ENCODE results near the gene SETBP1.

The SETBP1 gene

DNA sequence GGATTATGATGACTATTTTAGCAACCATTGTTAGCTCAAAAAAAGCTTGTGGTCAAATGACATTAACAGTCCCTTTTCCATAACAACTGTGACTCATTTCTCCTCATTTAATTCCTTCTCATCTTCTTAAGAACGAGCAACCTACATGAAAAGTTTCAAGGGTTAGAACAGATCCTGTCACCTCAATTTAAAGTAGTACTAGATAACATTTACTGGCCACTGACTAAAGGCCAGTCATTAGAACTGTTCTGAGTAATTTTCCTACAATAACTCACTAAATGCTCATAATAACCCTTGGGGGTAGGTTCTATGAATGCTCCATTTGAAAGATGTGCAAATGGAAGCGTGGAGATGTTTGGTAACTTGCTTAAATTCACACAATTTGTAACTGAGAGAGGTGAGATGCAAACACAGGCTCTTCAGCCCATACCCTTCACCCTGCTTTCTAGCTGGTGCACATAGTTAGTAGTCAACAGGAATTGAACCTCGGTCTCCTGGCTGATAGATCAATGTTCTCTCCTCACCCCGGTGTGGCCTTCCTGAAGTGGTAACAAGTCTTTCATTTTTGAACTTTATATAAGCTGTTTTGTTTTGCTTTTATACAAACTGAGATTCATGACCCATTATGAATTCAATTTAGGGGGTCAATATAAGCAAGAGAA is 212.5 kb downstream of the SETBP1 start:
- DNase-seq (ENCODE audit: low spot score) = no peak
- TF ChIP-seq, protein P1, sequence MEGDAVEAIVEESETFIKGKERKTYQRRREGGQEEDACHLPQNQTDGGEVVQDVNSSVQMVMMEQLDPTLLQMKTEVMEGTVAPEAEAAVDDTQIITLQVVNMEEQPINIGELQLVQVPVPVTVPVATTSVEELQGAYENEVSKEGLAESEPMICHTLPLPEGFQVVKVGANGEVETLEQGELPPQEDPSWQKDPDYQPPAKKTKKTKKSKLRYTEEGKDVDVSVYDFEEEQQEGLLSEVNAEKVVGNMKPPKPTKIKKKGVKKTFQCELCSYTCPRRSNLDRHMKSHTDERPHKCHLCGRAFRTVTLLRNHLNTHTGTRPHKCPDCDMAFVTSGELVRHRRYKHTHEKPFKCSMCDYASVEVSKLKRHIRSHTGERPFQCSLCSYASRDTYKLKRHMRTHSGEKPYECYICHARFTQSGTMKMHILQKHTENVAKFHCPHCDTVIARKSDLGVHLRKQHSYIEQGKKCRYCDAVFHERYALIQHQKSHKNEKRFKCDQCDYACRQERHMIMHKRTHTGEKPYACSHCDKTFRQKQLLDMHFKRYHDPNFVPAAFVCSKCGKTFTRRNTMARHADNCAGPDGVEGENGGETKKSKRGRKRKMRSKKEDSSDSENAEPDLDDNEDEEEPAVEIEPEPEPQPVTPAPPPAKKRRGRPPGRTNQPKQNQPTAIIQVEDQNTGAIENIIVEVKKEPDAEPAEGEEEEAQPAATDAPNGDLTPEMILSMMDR (IDR thresholded peaks at IDR 0.05; ENCODE audit: extremely low read depth, missing control alignments) = no peak

DNA sequence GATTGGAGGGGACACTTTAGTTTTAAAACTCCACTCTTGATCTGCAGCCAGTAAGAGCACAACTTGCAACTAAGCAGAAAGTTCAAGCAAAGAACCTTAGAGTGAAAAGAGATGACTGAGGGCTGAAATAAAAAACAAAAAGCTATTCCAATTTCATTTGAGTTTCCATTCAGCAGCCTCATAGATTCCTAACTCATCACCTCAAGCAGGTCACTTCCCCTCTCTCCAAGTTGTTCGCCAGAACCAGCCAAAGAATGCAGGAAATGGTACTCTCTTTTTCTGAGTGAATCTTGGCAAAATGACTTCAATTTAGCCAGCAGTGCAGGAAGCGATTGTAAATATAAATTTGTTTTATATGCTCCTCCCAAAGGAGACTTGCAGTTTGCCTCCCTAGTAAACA is 213.3 kb downstream of the SETBP1 start:
- no peak for DNase-seq (ENCODE audit: low spot score)
- TF ChIP-seq, protein P1 (IDR thresholded peaks at IDR 0.05; ENCODE audit: extremely low read depth, missing control alignments) = no peak

DNA sequence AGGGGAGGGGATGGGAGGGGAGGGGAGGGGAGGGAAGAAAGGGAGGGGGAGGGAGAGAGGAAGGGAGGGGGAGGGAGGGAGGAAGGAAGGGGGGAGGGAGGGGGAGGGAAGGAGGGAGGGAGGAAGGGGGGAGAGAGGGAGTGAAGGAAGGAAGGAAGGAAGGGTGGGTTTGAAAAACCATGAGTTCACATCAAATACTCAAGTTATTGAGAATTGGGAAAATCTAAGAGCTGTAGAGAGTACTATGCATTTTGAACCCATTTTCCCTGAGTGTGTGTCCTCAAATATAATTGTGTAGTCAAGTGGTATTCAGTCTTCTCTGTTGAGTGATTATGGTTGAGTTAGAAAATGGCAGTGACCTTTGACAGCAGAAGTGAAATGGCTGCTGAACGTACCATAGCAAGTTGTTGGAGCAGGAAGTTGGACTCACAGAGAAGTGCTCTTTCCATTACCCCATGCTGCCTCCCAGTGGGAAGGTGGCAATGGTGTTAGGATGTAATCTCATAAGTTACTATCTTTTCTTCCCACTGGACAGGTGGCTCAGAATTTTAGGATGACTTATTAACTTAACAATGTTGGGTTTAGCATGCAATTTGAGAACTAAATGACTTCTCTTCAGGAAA is 214.6 kb downstream of the SETBP1 start:
- TF ChIP-seq, protein P1 (IDR thresholded peaks at IDR 0.05; ENCODE audit: extremely low read depth, missing control alignments) = no peak
- DNase-seq (ENCODE audit: low spot score) = peak; percentile 30

DNA sequence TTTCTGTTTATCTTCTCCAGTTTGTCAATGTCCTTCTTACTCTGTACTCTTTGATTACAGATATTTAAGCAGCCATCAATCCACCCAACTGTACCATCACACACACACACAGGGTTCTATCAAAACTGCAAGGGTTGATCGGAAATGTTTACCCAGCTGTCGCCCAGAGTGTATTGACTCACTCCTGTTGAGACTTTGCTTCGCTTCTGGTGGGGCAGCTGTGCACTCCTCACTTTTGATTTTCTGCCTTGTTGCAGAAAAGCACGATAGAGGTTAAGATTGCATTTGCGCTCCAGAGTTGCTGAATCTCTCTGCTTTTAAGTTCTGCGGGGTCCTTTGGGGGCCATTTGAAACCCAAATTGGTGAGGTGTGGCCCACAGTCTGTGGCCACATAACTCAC is 216.2 kb downstream of the SETBP1 start:
- TF ChIP-seq, protein P1 (IDR thresholded peaks at IDR 0.05; ENCODE audit: extremely low read depth, missing control alignments) = no peak
- no peak for DNase-seq (ENCODE audit: low spot score)

DNA sequence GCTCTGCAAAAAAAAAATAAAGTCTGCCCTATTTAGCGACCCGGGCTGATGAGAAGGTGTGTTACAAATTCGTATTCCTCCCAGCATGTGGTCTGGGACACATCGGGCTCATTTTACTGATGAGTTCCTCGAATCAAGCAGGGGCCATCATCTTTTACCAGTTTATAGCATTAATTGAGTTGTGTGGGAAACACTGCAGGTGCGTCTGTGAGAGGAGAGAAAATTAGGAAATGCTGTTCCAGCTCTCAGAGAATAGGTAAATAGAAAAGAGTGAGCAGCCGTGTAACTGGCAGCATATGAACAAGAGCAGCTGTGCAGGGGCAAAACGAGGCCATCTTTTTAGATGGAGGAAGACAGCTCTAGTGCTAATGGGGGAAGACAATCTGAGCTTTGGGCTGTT is 216.7 kb downstream of the SETBP1 start:
- no peak for DNase-seq (ENCODE audit: low spot score)
- TF ChIP-seq, protein P1 (IDR thresholded peaks at IDR 0.05; ENCODE audit: extremely low read depth, missing control alignments) = no peak

DNA sequence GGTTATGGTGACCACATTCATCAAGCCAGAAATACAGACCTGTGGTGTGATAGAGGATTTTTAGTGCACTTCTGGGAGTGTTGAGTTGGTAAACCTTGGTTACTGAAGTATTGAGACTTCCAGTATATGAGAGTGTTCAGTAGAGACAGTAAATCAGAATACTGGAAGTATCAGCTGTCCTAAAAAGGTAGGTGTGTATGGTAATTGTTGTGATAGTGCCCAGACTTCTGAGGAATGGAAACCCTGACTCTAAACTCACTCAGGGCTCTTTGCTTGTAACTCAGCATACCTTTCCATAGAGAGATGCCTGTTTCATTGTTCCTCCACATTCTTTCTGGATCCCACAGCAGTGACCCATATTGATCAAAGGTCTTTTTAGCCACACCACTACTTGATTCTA is 217.1 kb downstream of the SETBP1 start:
- TF ChIP-seq, protein P1 (IDR thresholded peaks at IDR 0.05; ENCODE audit: extremely low read depth, missing control alignments) = no peak
- no peak for DNase-seq (ENCODE audit: low spot score)

DNA sequence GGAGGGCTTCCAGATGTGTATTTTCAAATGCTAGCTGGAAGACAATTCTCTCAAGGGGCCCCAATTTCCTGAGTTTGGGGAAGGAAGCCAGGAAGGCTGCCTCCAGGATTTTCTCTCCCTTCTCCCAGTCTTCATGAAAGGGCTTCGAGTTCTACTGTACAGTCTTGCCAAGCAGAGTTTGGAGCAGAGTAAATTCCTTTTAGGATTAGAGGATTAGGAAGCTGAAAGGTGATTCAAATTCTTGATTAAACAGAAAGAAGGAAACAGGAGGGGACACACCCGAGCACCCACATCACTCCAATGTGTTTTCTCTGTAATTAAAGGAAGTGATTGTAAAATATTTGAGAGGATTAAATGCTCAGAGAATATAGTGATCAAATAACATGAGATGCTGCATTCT is 217.8 kb downstream of the SETBP1 start:
- TF ChIP-seq, protein P1 (IDR thresholded peaks at IDR 0.05; ENCODE audit: extremely low read depth, missing control alignments) = no peak

More for the DNA sequence above, 217.8 kb downstream of the SETBP1 start:
- no peak for DNase-seq (ENCODE audit: low spot score)

All from GM20000 (cell line).